LNCaP clone FGC (cell line): ENCODE results near the gene PAN3.

Source experiments
- DNase-seq: peaks from one replicate; pipeline ENCODE4 v3.0.0-alpha.2; 2011; ENCODE audit warnings: low read depth
- H3K4me3 ChIP-seq: 2 replicates; pipeline ENCODE4 v1.5.1; 2011; ENCODE audit warnings: mild to moderate bottlenecking, low read depth, low read length, control low read depth
- CTCF ChIP-seq: IDR thresholded peaks from 2 replicates; pipeline ENCODE4 v1.5.1; 2012; ENCODE audit warnings: mild to moderate bottlenecking; ENCODE audit not compliant: control insufficient read depth, insufficient read depth; ENCODE audit errors: extremely low read depth

Gene PAN3

DNA sequence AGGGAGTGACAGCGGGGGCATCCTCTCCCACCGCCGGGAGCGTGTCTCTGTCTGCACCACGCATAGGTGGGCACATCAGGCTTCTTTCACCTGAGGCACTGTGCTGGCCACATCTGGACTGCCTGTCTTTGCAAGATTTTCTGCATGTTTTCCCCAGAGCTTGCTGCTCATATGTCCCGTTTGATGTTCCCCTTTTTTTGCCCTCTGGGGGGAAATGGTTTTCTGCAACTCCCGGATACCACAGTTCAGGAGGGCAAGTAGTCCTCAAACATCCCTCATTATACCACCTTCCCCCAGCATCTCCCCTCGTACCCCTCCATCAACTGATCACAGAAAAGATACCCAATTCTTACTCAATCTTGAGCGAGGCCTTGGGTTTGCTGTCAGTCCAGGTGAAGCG is 168.0 kb downstream of the PAN3 start:
- no peak for TF ChIP-seq CTCF
- no peak for DNase-seq
- H3K4me3 ChIP-seq: no peak overlapping the region

- TF ChIP-seq CTCF: no peak
- no peak for DNase-seq
Observed at GRCh38 chr13:28313579-28313978, 175.2 kb downstream of the PAN3 start.

DNA sequence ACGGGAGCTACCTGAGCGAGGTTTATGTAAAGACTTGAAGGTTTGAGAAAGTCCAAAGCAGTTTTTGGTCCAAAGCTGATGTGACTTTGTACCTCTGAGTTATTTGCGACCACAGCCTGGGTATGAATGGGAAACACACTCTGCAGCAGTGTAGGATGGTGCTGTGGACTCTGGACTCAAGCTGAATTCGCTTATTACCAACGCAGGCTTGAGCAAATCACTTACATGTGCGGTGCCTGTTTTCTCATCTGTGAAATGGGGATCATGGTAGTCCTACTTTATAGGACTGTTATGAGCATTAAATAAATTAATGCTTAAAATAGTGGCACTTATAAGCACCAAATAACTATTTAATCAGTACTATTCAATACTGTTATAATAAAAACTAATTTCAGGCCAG is 176.5 kb downstream of the PAN3 start:
- H3K4me3 ChIP-seq: no peak overlapping the region
- no peak for DNase-seq
- TF ChIP-seq CTCF: no peak

More at GRCh38 chr13:28313579-28313978, 175.2 kb downstream of the PAN3 start:
- H3K4me3 ChIP-seq: no peak overlapping the region

DNA sequence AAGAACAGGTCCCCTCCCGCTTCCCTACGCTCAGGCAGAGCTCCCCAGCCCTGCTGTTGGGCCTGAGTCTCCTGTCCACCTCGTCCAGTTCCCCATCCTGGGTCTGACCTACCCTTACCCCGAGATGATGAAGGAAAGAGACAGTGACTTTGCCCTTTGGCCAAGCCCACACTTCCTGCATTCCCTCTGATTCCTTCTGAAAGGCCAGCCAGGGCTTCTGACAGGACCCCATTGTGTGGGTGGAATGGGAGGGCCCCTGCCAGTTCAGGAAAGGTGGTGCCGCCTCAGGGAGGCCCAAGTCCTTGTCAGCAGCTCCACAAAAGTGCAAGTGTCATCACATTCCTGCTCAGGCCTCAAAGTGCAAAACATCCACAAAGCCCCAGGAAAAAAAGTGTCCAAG is 177.8 kb downstream of the PAN3 start:
- H3K4me3 ChIP-seq: no peak overlapping the region
- no peak for DNase-seq
- TF ChIP-seq CTCF: no peak

DNA sequence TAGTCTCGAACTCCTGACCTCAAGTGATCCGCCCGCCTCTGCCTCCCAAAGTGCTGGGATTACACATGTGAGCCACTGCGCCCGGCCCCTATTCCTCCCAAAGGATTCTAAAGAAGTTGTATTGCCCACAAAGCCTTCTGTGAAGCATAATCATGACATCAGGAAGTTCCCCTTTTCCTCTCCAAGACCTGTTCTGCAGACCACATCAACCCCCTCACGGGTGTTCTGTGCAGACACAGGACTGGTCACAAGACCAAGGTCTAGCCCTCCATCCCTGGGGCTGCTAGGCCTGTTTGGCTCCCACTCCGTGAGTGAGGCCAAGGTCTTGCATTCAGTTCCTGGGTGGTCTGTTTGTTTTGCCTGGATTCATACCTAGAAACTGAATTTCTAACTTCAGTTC is 178.5 kb downstream of the PAN3 start:
- TF ChIP-seq CTCF: no peak
- no peak for DNase-seq
- H3K4me3 ChIP-seq: no peak overlapping the region

DNA sequence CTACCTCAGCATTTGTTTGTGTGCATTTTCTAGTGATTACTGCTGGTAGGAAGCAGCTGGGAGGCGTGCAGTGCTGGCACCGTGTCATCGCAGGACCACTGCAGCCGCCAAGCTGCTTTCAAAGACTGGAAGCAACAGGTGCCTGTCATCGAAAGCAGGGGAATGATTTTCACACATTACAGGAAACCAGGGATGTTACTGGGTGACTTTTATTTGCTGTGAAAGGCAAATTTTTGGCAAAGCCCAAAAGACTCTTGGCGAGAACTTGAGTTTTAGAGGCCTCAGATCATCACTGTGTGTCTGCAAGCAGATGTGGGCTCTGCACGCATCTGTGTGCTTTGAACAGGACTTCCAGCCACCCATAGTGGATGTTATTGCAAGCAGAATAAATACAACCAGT is 180.2 kb downstream of the PAN3 start:
- no peak overlapping the region for H3K4me3 ChIP-seq
- no peak for TF ChIP-seq CTCF
- DNase-seq: no peak

- no peak overlapping the region for H3K4me3 ChIP-seq
- TF ChIP-seq CTCF: no peak
- no peak for DNase-seq
Observed at GRCh38 chr13:28319528-28319927, 181.2 kb downstream of the PAN3 start.
